CD4-positive, alpha-beta T cell treated with Interleukin-6 for 4 hours (primary cell): ENCODE measurements around the gene DTX3.
A peak's percentile ranks its signal among the peaks of the same experiment; 100 is the strongest.
"Not testable (repeated sequence)": the region's sequence is repeated elsewhere in the genome, so short reads cannot be mapped to it uniquely, and the experiment has no call there.

ENCODE experiments used
- DNase-seq: peaks from one replicate; pipeline ENCODE4 v3.0.0-alpha.2; 2020; ENCODE audit warnings: mixed read lengths

The DTX3 gene

DNA sequence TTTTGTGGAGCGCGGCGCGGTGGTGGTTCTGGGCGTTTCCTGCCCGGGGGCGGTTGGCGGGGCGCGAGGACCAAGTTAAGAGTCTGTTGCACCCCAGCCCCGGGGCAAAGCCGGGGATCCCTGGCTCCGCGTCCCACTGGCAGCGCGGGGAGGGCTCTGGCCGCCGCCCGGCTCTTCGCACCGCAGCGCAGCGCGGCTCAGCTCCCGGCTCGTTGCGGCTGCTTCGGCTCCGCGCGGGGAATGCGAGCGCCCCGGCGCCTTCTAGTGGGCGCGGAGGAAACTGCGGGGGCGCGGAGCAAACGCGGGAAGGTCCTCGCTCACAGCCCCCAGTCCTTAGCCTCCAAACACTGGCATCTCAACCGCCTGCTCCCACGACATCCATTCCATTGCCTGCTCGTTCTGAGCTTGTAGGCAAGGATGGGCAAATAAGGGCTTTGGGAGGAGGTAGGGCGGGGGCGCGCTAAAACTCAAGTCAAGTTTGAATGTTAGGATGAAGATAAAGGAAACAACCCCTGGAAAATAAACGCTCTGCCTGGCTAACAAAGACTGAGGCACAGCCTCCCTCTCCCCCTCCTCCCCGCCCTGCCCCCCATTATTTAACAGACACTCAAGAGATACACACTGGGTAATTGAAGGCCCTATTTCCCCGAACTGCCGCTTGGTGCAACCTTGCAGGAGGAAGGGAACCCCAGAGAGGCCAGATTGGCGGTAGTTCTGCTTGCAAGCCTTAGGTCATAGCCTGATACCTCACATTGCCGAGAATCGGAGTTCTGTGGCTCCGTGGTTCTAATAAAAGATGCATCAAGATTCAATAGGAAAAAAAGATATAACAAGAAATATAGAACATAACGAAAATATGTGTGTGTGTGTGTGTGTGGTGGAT is 28.6 kb downstream of the DTX3 start, which contains the start of gene B4GALNT1:
Gene B4GALNT1, minus strand, starts transcription at position 244 of the 883 bp plus-strand sequence. CDS start 1,069 bp downstream, outside the sequence.
- peak; percentile 72 for DNase-seq

DNA sequence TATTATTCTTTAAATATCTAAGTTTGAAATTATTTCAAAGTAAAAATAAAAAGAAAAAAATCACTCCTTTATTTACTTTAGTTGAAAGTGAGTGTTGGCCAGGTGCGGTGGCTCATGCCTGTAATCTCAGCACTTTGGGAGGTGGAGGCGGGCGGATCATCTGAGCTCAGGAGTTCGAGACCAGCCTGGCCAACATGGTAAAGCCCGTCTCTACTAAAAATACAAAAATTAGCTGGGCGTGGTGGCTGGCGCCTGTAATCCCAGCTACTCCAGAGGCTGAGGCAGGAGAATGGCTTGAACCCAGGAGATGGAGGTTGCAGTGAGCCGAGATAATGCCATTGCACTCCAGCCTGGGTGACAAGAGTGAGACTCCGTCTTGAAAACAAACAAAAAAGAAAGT is 32.1 kb downstream of the DTX3 start:
- DNase-seq: not testable (repeated sequence)

DNA sequence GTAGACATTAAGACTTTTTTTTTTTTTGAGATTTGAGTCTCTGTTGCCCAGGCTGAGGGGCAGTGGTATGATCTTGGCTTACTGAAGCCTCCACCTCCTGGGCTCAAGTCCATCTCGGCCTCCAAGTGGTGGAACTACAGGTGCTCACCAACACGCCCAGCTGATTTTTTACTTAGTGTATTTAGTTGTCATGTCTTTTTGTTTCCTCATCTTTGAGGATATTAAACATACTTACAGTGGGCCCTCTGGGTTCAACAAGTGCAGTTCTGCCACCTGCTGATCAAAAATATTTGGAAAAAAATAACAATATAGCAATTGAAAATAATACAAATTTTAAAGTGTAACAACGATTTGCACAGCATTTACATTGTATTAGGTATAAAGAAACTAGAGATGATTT is 32.7 kb downstream of the DTX3 start:
- DNase-seq: no peak

DNA sequence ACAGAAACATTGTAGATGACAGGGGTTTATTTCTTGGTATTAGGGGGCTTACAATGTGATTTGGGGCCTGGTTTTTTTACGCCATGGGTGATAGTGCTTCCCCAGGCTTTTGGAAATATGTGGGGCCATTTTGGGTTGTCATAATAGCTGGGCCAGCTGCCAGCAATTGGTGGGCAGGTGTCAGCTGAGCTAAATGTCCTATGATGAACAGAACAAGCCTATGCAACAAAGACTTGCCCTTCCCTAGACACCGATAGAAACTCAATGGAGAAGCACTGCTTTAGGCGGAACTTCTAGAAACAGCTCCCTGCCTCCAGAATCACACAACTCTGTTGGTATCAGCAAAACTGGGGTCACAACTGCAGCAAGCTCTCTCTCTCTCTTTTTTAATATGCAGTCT is 33.5 kb downstream of the DTX3 start:
- no peak for DNase-seq

DNA sequence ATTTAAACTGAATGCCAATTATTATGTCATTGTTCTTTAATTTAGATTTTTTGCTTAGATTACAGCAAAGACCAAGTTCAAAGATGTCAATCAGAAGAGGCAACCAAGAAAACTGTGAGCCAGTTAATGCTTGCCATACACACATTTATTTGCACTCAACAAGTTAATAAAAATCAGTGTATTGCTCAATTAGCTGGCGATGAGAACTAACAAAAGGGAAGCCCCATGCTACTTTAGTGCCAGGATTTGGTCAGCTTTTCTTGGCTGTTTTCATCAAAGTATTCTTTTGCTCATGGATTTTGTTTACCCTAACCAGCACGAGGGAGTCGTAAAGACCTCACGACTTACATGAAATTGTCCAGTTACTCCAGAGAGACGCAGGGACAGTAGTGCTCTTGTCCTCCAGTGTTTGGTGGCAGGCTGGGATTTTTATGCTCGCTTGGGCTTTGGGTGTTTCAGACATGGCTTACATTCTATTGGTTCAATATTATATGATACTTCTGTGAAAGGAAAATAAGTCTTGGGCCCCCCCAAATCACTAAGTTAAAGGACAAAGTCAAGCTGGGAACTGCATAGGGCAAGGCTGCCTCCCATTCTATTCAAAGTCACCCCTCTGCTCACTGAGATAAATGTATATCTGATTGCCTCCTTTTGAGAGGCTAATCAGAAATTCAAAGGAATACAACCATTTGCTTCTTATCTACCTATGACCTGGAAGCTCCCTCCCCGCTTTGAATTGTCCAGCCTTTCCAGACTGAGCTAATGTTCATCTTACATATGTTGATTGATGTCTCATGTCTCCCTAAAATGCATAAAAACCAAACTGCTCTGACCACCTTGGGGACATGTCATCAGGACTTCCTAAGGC is 35.8 kb downstream of the DTX3 start:
- DNase-seq: no peak

GRCh38 chr12:57641699-57642442 is 37.2 kb downstream of the DTX3 start:
- no peak for DNase-seq

DNA sequence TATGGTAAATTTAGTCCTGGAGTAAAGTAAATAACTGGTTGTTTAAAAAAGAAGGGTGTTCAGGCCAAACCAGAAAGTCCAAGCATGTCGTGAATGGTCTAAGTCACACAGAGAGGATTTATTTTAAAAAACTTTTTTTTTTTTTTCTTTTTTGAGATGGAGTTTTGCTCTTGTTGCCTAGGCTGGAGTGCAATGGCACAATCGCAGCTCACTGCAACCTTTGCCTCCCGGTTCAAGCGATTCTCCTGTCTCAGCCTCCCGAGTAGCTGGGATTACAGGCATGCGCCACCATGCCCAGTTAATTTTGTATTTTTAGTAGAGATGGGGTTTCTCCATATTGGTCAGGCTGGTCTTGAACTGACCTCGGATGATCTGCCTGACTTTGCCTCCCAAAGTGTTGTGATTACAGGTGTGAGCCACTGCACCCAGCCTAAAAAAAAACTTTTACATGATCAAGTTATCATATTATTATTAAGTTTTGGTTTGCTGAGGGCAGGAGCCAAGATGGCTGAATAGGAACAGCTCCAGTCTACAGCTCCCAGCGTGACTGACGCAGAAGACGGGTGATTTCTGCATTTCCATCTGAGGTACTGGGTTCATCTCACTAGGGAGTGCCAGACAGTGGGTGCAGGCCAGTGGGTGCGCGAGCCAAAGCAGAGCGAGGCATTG is 41.5 kb downstream of the DTX3 start:
- not testable (repeated sequence) for DNase-seq

GRCh38 chr12:57646659-57647049 is 42.0 kb downstream of the DTX3 start:
- not testable (repeated sequence) for DNase-seq

DNA sequence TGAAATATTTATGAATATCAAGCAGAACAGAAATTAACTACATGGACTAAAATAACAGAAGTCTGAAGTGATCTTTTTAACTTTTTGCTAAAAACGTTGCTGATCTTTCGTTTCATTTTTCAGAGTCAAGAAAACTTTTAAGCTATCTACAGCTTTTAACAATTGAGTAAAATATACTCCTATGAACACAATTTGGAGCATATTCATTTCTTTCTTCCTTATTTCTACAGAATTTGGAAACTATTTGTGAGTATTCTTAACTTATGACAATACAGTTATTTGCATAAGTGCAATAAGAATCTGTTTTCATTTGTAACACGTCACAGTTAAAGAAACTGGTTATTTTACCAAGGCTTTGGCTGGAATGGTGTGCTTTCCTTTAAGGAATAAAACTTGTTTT is 49.4 kb downstream of the DTX3 start:
- no peak for DNase-seq

GRCh38 chr12:57655541-57656240 is 51.1 kb downstream of the DTX3 start:
- no peak for DNase-seq

DNA sequence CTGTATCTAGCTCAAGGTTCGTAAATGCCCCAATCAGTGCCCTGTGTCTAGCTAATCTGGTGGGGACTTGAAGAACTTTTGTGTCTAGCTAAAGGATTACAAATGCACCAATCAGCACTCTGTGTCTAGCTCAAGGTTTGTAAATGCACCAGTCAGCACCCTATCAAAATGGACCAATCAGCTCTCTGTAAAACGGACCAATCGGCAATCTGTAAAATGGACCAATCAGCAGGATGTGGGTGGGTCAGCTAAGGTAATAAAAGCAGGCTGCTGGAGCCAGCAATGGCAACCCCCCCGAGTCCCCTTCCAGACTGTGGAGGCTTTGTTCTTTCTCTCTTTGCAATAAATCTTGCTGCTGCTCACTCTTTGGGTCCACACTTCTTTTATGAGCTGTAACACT is 51.8 kb downstream of the DTX3 start:
- not testable (repeated sequence) for DNase-seq

DNA sequence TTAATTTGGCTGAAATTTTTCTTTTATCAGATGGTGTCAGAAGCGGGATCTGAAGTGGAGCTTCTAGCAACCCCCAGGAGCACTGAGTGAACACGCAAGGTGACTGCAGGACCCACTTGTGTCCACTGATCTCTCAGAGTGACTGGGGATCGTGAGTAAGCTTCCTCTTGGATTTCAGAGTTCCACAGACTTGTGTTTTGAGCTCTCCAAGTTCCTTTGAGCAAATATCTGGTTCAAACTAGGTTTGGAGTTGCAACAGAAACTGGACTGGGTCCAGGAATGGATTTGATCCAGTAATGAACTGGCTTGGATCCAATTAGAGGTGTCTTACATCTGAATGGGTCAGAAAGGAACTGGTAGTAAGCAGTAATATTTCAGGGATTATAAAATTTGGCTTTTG is 53.1 kb downstream of the DTX3 start:
- no peak for DNase-seq

- DNase-seq: no peak
Measured at GRCh38 chr12:57658890-57659289, 54.3 kb downstream of the DTX3 start.
